Mesenchymal stem cell (in vitro differentiated cells and primary cell): ENCODE data around the gene KRTAP5-1.

Experiments
- DNase-seq: peaks from one replicate; pipeline ENCODE4 v3.0.0-alpha.2; 2013
- H2AFZ ChIP-seq: one replicate; pipeline ENCODE4 v1.6.1; 2013; ENCODE audit warnings: low read depth, mild to moderate bottlenecking, control low read depth, inconsistent platforms, low read length, moderate library complexity
- H2AK5ac ChIP-seq: 2 replicates; pipeline ENCODE4 v1.6.1; 2013; ENCODE audit warnings: low read length, moderate library complexity, mild to moderate bottlenecking, inconsistent platforms; ENCODE audit not compliant: severe bottlenecking
- H2BK120ac ChIP-seq: one replicate; pipeline ENCODE4 v1.6.1; 2013; ENCODE audit warnings: low read depth, mild to moderate bottlenecking, inconsistent platforms, low read length, moderate library complexity
- H2BK12ac ChIP-seq, 2 experiments: one replicate each; pipeline ENCODE4 v1.6.1; 2013; ENCODE audit warnings: inconsistent platforms in 2 of 2, low read length in 2 of 2, mild to moderate bottlenecking in 2 of 2, moderate library complexity in 2 of 2, control low read depth in 1 of 2
- H2BK15ac ChIP-seq: one replicate; pipeline ENCODE4 v1.6.1; 2013; ENCODE audit warnings: mild to moderate bottlenecking, low read depth, inconsistent platforms; ENCODE audit not compliant: poor library complexity, severe bottlenecking
- H2BK5ac ChIP-seq: 2 replicates; pipeline ENCODE4 v1.6.1; 2013; ENCODE audit warnings: low read depth, mild to moderate bottlenecking, low read length, control low read depth, inconsistent platforms; ENCODE audit not compliant: poor library complexity, severe bottlenecking
- H3K14ac ChIP-seq, 2 experiments: one replicate each; pipeline ENCODE4 v1.6.1; 2013; ENCODE audit warnings: inconsistent platforms in 2 of 2, low read length in 2 of 2, control low read depth in 1 of 2, mild to moderate bottlenecking in 1 of 2, moderate library complexity in 1 of 2
- H3K18ac ChIP-seq, 2 experiments: one replicate each; pipeline ENCODE4 v1.6.1; 2013; ENCODE audit warnings: inconsistent platforms in 2 of 2, low read length in 2 of 2, control low read depth in 1 of 2, low read depth in 1 of 2, mild to moderate bottlenecking in 1 of 2
- H3K23ac ChIP-seq, 2 experiments: one replicate each; pipeline ENCODE4 v1.6.1; 2013; ENCODE audit warnings: inconsistent platforms in 2 of 2, low read length in 2 of 2, mild to moderate bottlenecking in 2 of 2, moderate library complexity in 2 of 2, control low read depth in 1 of 2
- H3K27ac ChIP-seq: 2 replicates; pipeline ENCODE4 v1.5.1; 2013; ENCODE audit warnings: mild to moderate bottlenecking, moderate library complexity, low read length, control low read depth, inconsistent platforms; ENCODE audit not compliant: poor library complexity, severe bottlenecking
- H3K27me3 ChIP-seq, 2 experiments: 2 replicates each; pipeline versions ENCODE4 v1.6.1 to v1.7.0; 2013; ENCODE audit warnings: low read length in 2 of 2, mild to moderate bottlenecking in 2 of 2, moderate library complexity in 2 of 2, control low read depth in 1 of 2, inconsistent platforms in 1 of 2; ENCODE audit not compliant: control insufficient read depth in 1 of 2, insufficient read depth in 1 of 2
- H3K36me3 ChIP-seq, 2 experiments: 2 replicates each; pipeline versions ENCODE4 v1.6.1 to v1.7.0; 2013; ENCODE audit warnings: low read length in 2 of 2, control low read depth in 1 of 2, inconsistent platforms in 1 of 2, low read depth in 1 of 2, mild to moderate bottlenecking in 1 of 2; ENCODE audit not compliant: insufficient read depth in 2 of 2, control insufficient read depth in 1 of 2
- H3K4ac ChIP-seq, 2 experiments: one replicate each; pipeline ENCODE4 v1.6.1; 2013; ENCODE audit warnings: inconsistent platforms in 2 of 2, low read length in 2 of 2, mild to moderate bottlenecking in 2 of 2, moderate library complexity in 2 of 2, control low read depth in 1 of 2, low read depth in 1 of 2
- H3K4me1 ChIP-seq: 2 replicates; pipeline ENCODE4 v1.6.1; 2013; ENCODE audit warnings: low read depth, low read length, control low read depth; ENCODE audit not compliant: control insufficient read depth, insufficient read depth
- H3K4me2 ChIP-seq: 2 replicates; pipeline ENCODE4 v1.6.1; 2013; ENCODE audit warnings: low read length, mild to moderate bottlenecking, inconsistent platforms; ENCODE audit not compliant: poor library complexity, severe bottlenecking
- H3K4me3 ChIP-seq, 2 experiments: 2 replicates each; pipeline versions ENCODE4 v1.5.1 to v1.7.0; 2013; ENCODE audit warnings: low read length in 2 of 2, mild to moderate bottlenecking in 2 of 2, control low read depth in 1 of 2, low read depth in 1 of 2; ENCODE audit not compliant: insufficient read depth in 1 of 2
- H3K79me1 ChIP-seq: replicated peaks from 2 replicates; pipeline ENCODE4 v1.6.1; 2013; ENCODE audit warnings: mild to moderate bottlenecking, control low read depth, low read length, inconsistent platforms; ENCODE audit not compliant: poor library complexity, severe bottlenecking
- H3K9ac ChIP-seq: 2 replicates; pipeline ENCODE4 v1.7.0; 2013; ENCODE audit warnings: mild to moderate bottlenecking, low read length, moderate library complexity
- H3K9me3 ChIP-seq: 2 replicates; pipeline ENCODE4 v1.7.0; 2013; ENCODE audit warnings: mild to moderate bottlenecking, low read length; ENCODE audit not compliant: control insufficient read depth
- H4K8ac ChIP-seq: one replicate; pipeline ENCODE4 v1.6.1; 2013; ENCODE audit warnings: inconsistent platforms, mild to moderate bottlenecking, low read length, moderate library complexity
- H4K91ac ChIP-seq: one replicate; pipeline ENCODE4 v1.6.1; 2013; ENCODE audit warnings: mild to moderate bottlenecking, low read length, inconsistent platforms
- WGBS: methylation state at CpG from one replicate; pipeline ENCODE4 v1.1.7; 2013; ENCODE audit warnings: mixed read lengths; 5-methylcytosine and 5-hydroxymethylcytosine counted together

KRTAP5-1 gene

DNA sequence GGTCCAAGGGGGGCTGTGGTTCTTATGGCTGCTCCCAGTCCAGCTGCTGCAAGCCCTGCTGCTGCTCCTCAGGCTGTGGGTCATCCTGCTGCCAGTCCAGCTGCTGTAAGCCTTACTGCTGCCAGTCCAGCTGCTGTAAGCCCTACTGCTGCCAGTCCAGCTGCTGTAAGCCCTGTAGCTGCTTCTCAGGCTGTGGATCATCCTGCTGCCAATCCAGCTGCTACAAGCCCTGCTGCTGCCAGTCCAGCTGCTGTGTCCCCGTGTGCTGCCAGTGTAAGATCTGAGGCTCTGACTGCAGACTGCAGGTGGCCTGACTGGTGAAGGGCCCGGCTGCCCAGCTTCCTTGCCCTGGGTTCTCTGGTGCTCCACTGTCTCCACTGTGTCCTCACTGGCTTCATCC is 45.2 kb upstream of the KRTAP5-1 start:
- Histone ChIP-seq H3K4me1 (no peaks in the 10 kb centered on the region), H3K27me3 (peaks cover 65 to 84% of the 10 kb centered on the region in 2 experiments), H3K14ac (peak overlapping the region in 1 of 2 experiments; percentile 57), H2BK120ac (no peak overlapping the region), H3K9me3 (peaks cover 2% of the 10 kb centered on the region), H3K79me1 (no peaks in the 10 kb centered on the region), H3K4ac (no peak overlapping the region), H2AK5ac (no peak overlapping the region), H3K18ac (no peak overlapping the region), H3K9ac (no peak overlapping the region), H2BK5ac (no peak overlapping the region), H3K4me2 (no peak overlapping the region), H4K8ac (peak overlapping the region; percentile 25), H2BK12ac (no peak overlapping the region), H2BK15ac (no peak overlapping the region), H2AFZ (no peak overlapping the region), H3K23ac (no peak overlapping the region), H3K27ac (no peak overlapping the region), H4K91ac (no peak overlapping the region), H3K36me3 (no peaks in the 10 kb centered on the region), H3K4me3 (no peak overlapping the region)
- DNase-seq: no peak
- 77% methylated on average over 2 of the region's 2 CpGs for WGBS

DNA sequence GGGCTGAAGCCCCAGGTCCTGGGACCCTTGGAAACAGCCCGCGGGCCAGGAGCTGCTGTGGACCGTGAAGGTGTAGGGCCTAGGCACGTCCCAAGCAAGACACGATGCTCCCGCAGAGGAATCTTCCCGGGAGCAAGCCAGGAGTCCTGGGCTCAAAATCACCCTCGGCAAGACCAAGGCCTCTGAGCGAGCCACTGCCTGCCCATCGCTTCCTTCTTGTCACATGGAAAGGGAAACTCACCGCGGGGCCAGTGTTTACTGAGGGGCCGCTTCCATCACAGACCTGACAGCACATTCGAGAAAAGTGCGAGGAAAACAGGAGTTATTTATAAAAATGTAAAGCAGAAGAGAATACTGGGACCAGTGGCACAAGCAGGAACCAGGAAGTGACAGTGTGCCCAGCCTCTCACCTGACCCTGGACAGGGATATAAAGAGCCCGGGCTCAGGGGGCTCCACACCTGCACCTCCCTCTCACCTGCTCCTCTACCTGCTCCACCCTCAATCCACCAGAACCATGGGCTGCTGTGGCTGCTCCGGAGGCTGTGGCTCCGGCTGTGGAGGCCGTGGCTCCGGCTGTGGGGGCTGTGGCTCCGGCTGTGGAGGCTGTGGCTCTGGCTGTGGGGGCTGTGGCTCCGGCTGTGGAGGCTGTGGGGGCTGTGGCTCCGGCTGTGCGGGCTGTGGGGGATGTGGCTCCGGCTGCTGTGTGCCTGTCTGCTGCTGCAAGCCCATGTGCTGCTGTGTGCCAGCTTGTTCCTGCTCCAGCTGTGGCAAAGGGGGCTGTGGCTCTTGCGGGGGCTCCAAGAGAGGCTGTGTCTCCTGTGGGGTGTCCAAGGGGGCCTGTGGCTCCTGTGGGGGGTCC is 44.5 kb upstream of the KRTAP5-1 start, which contains the start of gene KRTAP5-5:
KRTAP5-5 (plus strand) TSS at position 450 of the 860 bp plus-strand sequence; CDS start at position 516, 66 bp downstream.
- H3K18ac ChIP-seq: no peak within 1 kb of the TSS
- H2BK12ac ChIP-seq: no peak within 1 kb of the TSS
- H3K14ac ChIP-seq: peak within 1 kb of the TSS in 1 of 2 experiments; percentile 57
- H3K27ac ChIP-seq: no peak within 1 kb of the TSS
- peaks cover 4% of the 10 kb centered on the region for H3K9me3 ChIP-seq
- no peak within 1 kb of the TSS for H2AK5ac ChIP-seq
- no peaks in the 10 kb centered on the region for H3K36me3 ChIP-seq
- no peak within 1 kb of the TSS for H3K4me2 ChIP-seq
- no peak within 1 kb of the TSS for H4K91ac ChIP-seq
- H3K27me3 ChIP-seq: peaks cover 72 to 89% of the 10 kb centered on the region in 2 experiments
- no peak within 1 kb of the TSS for H3K4ac ChIP-seq
- no peak within 1 kb of the TSS for H2BK5ac ChIP-seq
- no peak within 1 kb of the TSS for H2BK120ac ChIP-seq
- H3K4me1 ChIP-seq: no peaks in the 10 kb centered on the region
- H3K9ac ChIP-seq: no peak within 1 kb of the TSS
- H3K4me3 ChIP-seq: no peak within 1 kb of the TSS
- no peak for DNase-seq
- H2BK15ac ChIP-seq: no peak within 1 kb of the TSS
- no peak within 1 kb of the TSS for H3K23ac ChIP-seq
- no peaks in the 10 kb centered on the region for H3K79me1 ChIP-seq
- 85% methylated on average over 23 of the region's 26 CpGs for WGBS
- H2AFZ ChIP-seq: no peak within 1 kb of the TSS
- peak within 1 kb of the TSS; percentile 25 for H4K8ac ChIP-seq

DNA sequence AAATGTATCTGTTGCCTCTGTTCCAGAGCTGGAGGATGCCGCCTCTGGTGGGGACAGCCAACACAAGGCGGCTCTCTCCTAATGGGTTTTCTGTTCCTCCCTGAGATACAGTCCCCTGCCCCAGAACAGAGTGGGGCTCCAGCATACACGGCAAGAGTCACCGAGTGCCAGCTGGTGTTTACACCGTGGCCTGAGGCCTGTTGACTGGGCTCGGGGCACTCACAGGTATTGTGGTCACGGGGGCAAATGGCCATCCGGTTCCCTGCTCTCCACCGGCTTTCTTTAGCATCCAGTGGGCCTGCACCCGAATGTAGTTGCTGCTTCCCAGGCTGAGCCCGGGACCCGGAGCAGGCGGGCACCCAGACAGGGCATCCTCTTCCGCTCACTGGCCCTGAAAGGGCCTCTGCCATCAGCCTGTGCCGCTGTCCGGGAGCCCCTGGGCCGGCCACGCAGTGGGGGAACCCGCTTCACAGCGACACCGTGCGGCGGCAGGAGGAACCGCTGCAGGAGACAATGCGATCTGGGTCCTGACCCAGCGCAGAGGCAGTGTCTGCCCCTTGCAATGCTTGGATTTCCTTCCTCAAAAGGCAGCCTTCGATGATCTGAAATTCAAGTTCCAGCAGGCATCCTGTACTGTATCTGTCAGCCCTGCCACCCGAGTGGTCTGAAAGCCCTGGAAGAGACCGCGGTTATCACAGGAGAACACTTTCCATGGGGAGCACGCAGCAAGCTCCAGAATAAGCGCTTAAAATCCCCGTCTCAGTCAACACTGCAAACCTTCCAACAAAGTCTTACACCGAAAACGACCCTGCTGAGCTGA is 43.6 kb upstream of the KRTAP5-1 start:
- H3K9me3 ChIP-seq: peaks cover 4% of the 10 kb centered on the region
- H3K36me3 ChIP-seq: no peaks in the 10 kb centered on the region
- peaks cover 72 to 86% of the 10 kb centered on the region in 2 experiments for H3K27me3 ChIP-seq
- H2BK120ac ChIP-seq: no peak overlapping the region
- H3K4me1 ChIP-seq: no peaks in the 10 kb centered on the region
- H3K9ac ChIP-seq: no peak overlapping the region
- H2AFZ ChIP-seq: no peak overlapping the region
- no peak overlapping the region for H2BK12ac ChIP-seq
- no peak overlapping the region for H3K27ac ChIP-seq
- 38% methylated on average over 35 of the region's 35 CpGs for WGBS
- no peak overlapping the region for H4K8ac ChIP-seq
- H3K4me2 ChIP-seq: no peak overlapping the region
- H2BK5ac ChIP-seq: no peak overlapping the region
- no peak overlapping the region for H2AK5ac ChIP-seq
- no peak overlapping the region for H3K18ac ChIP-seq
- no peaks in the 10 kb centered on the region for H3K79me1 ChIP-seq
- no peak overlapping the region for H3K14ac ChIP-seq
- no peak overlapping the region for H4K91ac ChIP-seq
- H3K23ac ChIP-seq: peak overlapping the region in 1 of 2 experiments; percentile 41
- peak; percentile 30 for DNase-seq
- no peak overlapping the region for H2BK15ac ChIP-seq
- H3K4ac ChIP-seq: no peak overlapping the region
- no peak overlapping the region for H3K4me3 ChIP-seq

DNA sequence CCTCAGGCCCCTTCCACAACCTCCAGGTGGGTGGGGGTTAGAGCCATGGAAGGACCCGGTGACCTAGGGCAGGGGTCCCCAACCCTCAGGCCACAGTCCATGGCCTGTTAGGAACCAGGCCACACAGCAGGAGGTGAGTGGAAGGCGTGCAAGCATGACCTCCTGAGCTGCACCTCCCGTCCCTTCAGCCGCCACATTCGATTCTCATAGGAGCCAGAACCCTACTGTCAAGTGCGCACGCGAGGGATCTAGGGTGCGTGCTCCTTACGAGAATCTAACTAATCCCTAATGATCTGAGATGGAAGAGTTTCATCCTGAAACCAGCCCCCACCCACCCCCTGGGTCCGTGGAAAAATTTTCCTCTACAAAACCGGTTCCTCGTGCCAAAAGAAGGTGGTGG is 40.5 kb upstream of the KRTAP5-1 start:
- no peaks in the 10 kb centered on the region for H3K36me3 ChIP-seq
- H3K9ac ChIP-seq: no peak overlapping the region
- H3K4ac ChIP-seq: no peak overlapping the region
- no peaks in the 10 kb centered on the region for H3K79me1 ChIP-seq
- H3K27me3 ChIP-seq: peaks cover 59 to 70% of the 10 kb centered on the region in 2 experiments
- no peaks in the 10 kb centered on the region for H3K4me1 ChIP-seq
- no peak overlapping the region for H3K14ac ChIP-seq
- H3K9me3 ChIP-seq: peaks cover 4% of the 10 kb centered on the region
- no peak overlapping the region for H2AFZ ChIP-seq
- no peak overlapping the region for H4K91ac ChIP-seq
- no peak overlapping the region for H3K18ac ChIP-seq
- H3K4me2 ChIP-seq: no peak overlapping the region
- DNase-seq: no peak
- H2BK5ac ChIP-seq: no peak overlapping the region
- no peak overlapping the region for H3K23ac ChIP-seq
- H4K8ac ChIP-seq: no peak overlapping the region
- H2BK120ac ChIP-seq: no peak overlapping the region
- H3K27ac ChIP-seq: no peak overlapping the region
- H3K4me3 ChIP-seq: no peak overlapping the region
- no peak overlapping the region for H2BK15ac ChIP-seq
- H2BK12ac ChIP-seq: no peak overlapping the region
- 94% methylated on average over 13 of the region's 13 CpGs for WGBS
- H2AK5ac ChIP-seq: no peak overlapping the region
